WTC11 (cell line): ENCODE measurements around the gene CD247. TPM values are rescaled to one million over a fixed set of nuclear protein-coding genes. Genes with fewer than 3 reads are reported as not detected.

ENCODE experiments used
- ATAC-seq: fragments of 200-7000 bp; cut with Tn5 transposase; 2 replicates; pipeline ENCODE4 v1.10.0; 2021; ENCODE audit warnings: mild to moderate bottlenecking, moderate library complexity
- CTCF ChIA-PET: fragments of 300-600 bp; sonication (Branson Sonifier 250); formaldehyde crosslinking; loops from one replicate; lab custom pipeline; 2021; ENCODE audit warnings: antibody characterized with exemption; lab: Charles Lee
- POLR2A ChIA-PET: fragments of 350-600 bp; sonication (Branson Sonifier 250); formaldehyde crosslinking; loops from one replicate; lab custom pipeline; 2021; ENCODE audit warnings: antibody characterized with exemption; lab: Charles Lee
- DNase-seq: peaks from one replicate; pipeline ENCODE4 v3.0.0; 2021; ENCODE audit warnings: low spot score
- H3K27ac Mint-ChIP-seq: 2 replicates; pipeline ENCODE4 v1.8.0; 2021; ENCODE audit warnings: mixed read lengths
- H3K27me3 Mint-ChIP-seq: 2 replicates; pipeline ENCODE4 v1.8.0; 2021; ENCODE audit warnings: low read depth, mild to moderate bottlenecking, moderate library complexity, mixed read lengths
- H3K36me3 Mint-ChIP-seq: 2 replicates; pipeline ENCODE4 v1.8.0; 2021; ENCODE audit warnings: mixed read lengths
- H3K4me1 Mint-ChIP-seq: 2 replicates; pipeline ENCODE4 v1.8.0; 2022; ENCODE audit warnings: mixed read lengths
- H3K4me3 Mint-ChIP-seq: 2 replicates; pipeline ENCODE4 v1.8.0; 2021; ENCODE audit warnings: mild to moderate bottlenecking, moderate library complexity, mixed read lengths
- H3K9me3 Mint-ChIP-seq: 2 replicates; pipeline ENCODE4 v1.8.0; 2021; ENCODE audit warnings: mixed read lengths
- ATF2 ChIP-seq: sonication (generic); formaldehyde crosslinking; IDR thresholded peaks from 2 replicates; pipeline ENCODE4 v1.8.1; 2022; ENCODE audit warnings: low read depth, missing genetic modification reagents, borderline replicate concordance
- CBFB ChIP-seq: sonication (generic); formaldehyde crosslinking; IDR thresholded peaks from 2 replicates; pipeline ENCODE4 v1.8.1; 2022; ENCODE audit warnings: mild to moderate bottlenecking, low read depth, missing genetic modification reagents
- ERG ChIP-seq: fragments of 250-450 bp; sonication (Bioruptor Pico); IDR thresholded peaks from 2 replicates; pipeline ENCODE4 v1.8.0; 2021; ENCODE audit warnings: mild to moderate bottlenecking
- HMGXB4 ChIP-seq: sonication (generic); formaldehyde crosslinking; IDR thresholded peaks from 2 replicates; pipeline ENCODE4 v1.8.1; 2023; ENCODE audit warnings: mild to moderate bottlenecking, moderate library complexity, missing genetic modification reagents
- MAX ChIP-seq: sonication (generic); formaldehyde crosslinking; IDR thresholded peaks from 2 replicates; pipeline ENCODE4 v1.8.0; 2022; ENCODE audit warnings: mild to moderate bottlenecking, missing genetic modification reagents
- MXD4 ChIP-seq: fragments of 250-450 bp; sonication (Bioruptor Pico); IDR thresholded peaks from 2 replicates; pipeline ENCODE4 v1.8.0; 2021; ENCODE audit warnings: mild to moderate bottlenecking, moderate library complexity, borderline replicate concordance
- OVOL2 ChIP-seq: fragments of 250-450 bp; sonication (Bioruptor Pico); IDR thresholded peaks from 2 replicates; pipeline ENCODE4 v1.9.0; 2021; ENCODE audit warnings: mild to moderate bottlenecking, borderline replicate concordance
- PRDM15 ChIP-seq: sonication (generic); formaldehyde crosslinking; IDR thresholded peaks from 2 replicates; pipeline ENCODE4 v1.8.0; 2022; ENCODE audit warnings: missing genetic modification reagents
- RELA ChIP-seq: sonication (generic); formaldehyde crosslinking; IDR thresholded peaks from 2 replicates; pipeline ENCODE4 v1.8.1; 2022; ENCODE audit warnings: missing genetic modification reagents, mild to moderate bottlenecking, borderline replicate concordance
- ZNF138 ChIP-seq: sonication (generic); formaldehyde crosslinking; conservative IDR thresholded peaks from 2 replicates; pipeline ENCODE4 v1.8.1; 2022; ENCODE audit warnings: mild to moderate bottlenecking, moderate library complexity, missing genetic modification reagents
- ZNF423 ChIP-seq: fragments of 250-450 bp; sonication (Bioruptor Pico); IDR thresholded peaks from 2 replicates; pipeline ENCODE4 v2.1.2; 2022; ENCODE audit warnings: mild to moderate bottlenecking, moderate library complexity
- total RNA-seq: library from RNA; stranded (reverse); gene quantifications from 3 replicates; pipeline ENCODE4 v1.2.3, GENCODE V29; 2021

The CD247 gene
- total RNA-seq, 1 experiment from 2014 or later: 1.8 TPM

- TF ChIP-seq ERG (CRISPR knock-in tag): no peak
Measured at GRCh38 chr1:167453123-167453522, 65.2 kb downstream of the CD247 start (continued).

- Mint-ChIP-seq H3K36me3 (no peaks in the 10 kb centered on the region), H3K4me1 (peaks cover 21% of the 10 kb centered on the region), H3K27ac (no peak overlapping the region), H3K9me3 (no peaks in the 10 kb centered on the region), H3K4me3 (no peak overlapping the region), H3K27me3 (peaks cover 34% of the 10 kb centered on the region)
- ChIA-PET CTCF (no interaction called here), POLR2A (interaction anchor here (0.6 kb wide), 1 partner anchor 139 kb away, joined by 3 read pairs; no protein-coding TSS in a partner anchor)
- ATAC-seq (no peak), DNase-seq (no peak)
- TF ChIP-seq CBFB (CRISPR knock-in tag): no peak
- no peak for TF ChIP-seq OVOL2
Measured at GRCh38 chr1:167452483-167452882, 65.8 kb downstream of the CD247 start.

GRCh38 chr1:167450843-167451242, 67.5 kb downstream of the CD247 start:
- no peak overlapping the region for H3K27ac Mint-ChIP-seq
- H3K36me3 Mint-ChIP-seq: no peaks in the 10 kb centered on the region
- TF ChIP-seq ZNF423 (CRISPR knock-in tag) (no peak), ATF2 (no peak), RELA (no peak), MXD4 (CRISPR knock-in tag) (no peak), CBFB (CRISPR knock-in tag) (no peak), MAX (CRISPR knock-in tag) (no peak), PRDM15 (CRISPR knock-in tag) (no peak), ZNF138 (CRISPR knock-in tag) (no peak), HMGXB4 (CRISPR knock-in tag) (no peak)
- DNase-seq (no peak), ATAC-seq (no peak)
- ChIA-PET CTCF (interaction anchor here (0.7 to 0.9 kb wide), 3 partner anchors 82 to 231 kb away, joined by 3 to 6 read pairs (median 5); no protein-coding TSS in a partner anchor), POLR2A (no interaction called here)
- H3K4me3 Mint-ChIP-seq: no peak overlapping the region
- H3K9me3 Mint-ChIP-seq: no peaks in the 10 kb centered on the region
- H3K4me1 Mint-ChIP-seq: peaks cover 12% of the 10 kb centered on the region
- peaks cover 18% of the 10 kb centered on the region for H3K27me3 Mint-ChIP-seq
